SKM-1 (cell line): ENCODE measurements around the gene CBX8.

Experiments used
- DNase-seq: peaks from one replicate; lab custom pipeline; 2025; ENCODE audit not compliant: unreplicated experiment; lab: John Stamatoyannopoulos, UW

CBX8 gene

GRCh38 chr17:79796763-79797491 lies at the start of gene CBX8:
Gene CBX8 (minus strand): TSS chr17:79797077. CDS start chr17:79796998, 79 bp downstream.
- peak; percentile 99 for DNase-seq

GRCh38 chr17:79845601-79845949 lies 48.7 kb upstream of the CBX8 start:
- DNase-seq: no peak

GRCh38 chr17:79844869-79845600 lies 48.2 kb upstream of the CBX8 start:
- no peak for DNase-seq

- DNase-seq: no peak
Observed at GRCh38 chr17:79843816-79844800, 47.2 kb upstream of the CBX8 start.

- no peak for DNase-seq
Observed at GRCh38 chr17:79843474-79843815, 46.6 kb upstream of the CBX8 start.

- no peak for DNase-seq
Observed at GRCh38 chr17:79842656-79843473, 46.0 kb upstream of the CBX8 start.

GRCh38 chr17:79842136-79842655 lies 45.3 kb upstream of the CBX8 start:
- no peak for DNase-seq

- no peak for DNase-seq
Observed at GRCh38 chr17:79841369-79842135, 44.7 kb upstream of the CBX8 start.

GRCh38 chr17:79840989-79841286 lies 44.1 kb upstream of the CBX8 start:
- DNase-seq: no peak

- no peak for DNase-seq
Observed at GRCh38 chr17:79840269-79840988, 43.6 kb upstream of the CBX8 start.

- peak; percentile 60 for DNase-seq
Observed at GRCh38 chr17:79839356-79840268, 42.7 kb upstream of the CBX8 start, which contains the start of gene CBX4. Gene CBX4 (minus strand): TSS chr17:79839440. CDS start chr17:79839251, 189 bp downstream.

GRCh38 chr17:79838522-79839274 lies 41.8 kb upstream of the CBX8 start:
- DNase-seq: no peak

- DNase-seq: no peak
Observed at GRCh38 chr17:79837888-79838521, 41.1 kb upstream of the CBX8 start.

- peak; percentile 71 for DNase-seq
Observed at GRCh38 chr17:79836972-79837887, 40.4 kb upstream of the CBX8 start.

GRCh38 chr17:79836510-79836971 lies 39.7 kb upstream of the CBX8 start:
- DNase-seq: peak; percentile 63
